ENCODE results near the gene HMGB2. TPM values are rescaled to one million over a fixed set of nuclear protein-coding genes. Genes with fewer than 3 reads are reported as not detected.

Gene HMGB2
- total RNA-seq, 1 experiment from 2014 or later, result 326 TPM

- intact Hi-C loops (cut with micrococcal nuclease; ENCODE audit: unreplicated experiment), result no loop called here
Observed at GRCh38 chr4:173357939-173358338, 23.8 kb upstream of the HMGB2 start.

GRCh38 chr4:173347467-173347866, 13.3 kb upstream of the HMGB2 start:
- DNase-seq, result no peak
- no peak for TF ChIP-seq CTCF (IDR thresholded peaks at IDR 0.05; ENCODE audit: insufficient read depth in 1 of 2, low read depth in 1 of 2, low read length in 1 of 2, severe bottlenecking in 1 of 2, unreplicated experiment in 1 of 2)
- Mint-ChIP-seq H3K4me1 (ENCODE audit: low read depth, unreplicated experiment) (peaks cover 17% of the 10 kb centered on the region), H3K36me3 (ENCODE audit: insufficient read depth, unreplicated experiment) (no peaks in the 10 kb centered on the region), H3K27me3 (ENCODE audit: insufficient read depth, unreplicated experiment) (no peaks in the 10 kb centered on the region), H3K27ac (ENCODE audit: unreplicated experiment) (no peak overlapping the region), H3K9me3 (ENCODE audit: unreplicated experiment) (no peaks in the 10 kb centered on the region), H3K4me3 (ENCODE audit: unreplicated experiment) (no peak overlapping the region)
- intact Hi-C loops (cut with micrococcal nuclease; ENCODE audit: unreplicated experiment), result no loop called here
- CTCF ChIA-PET, result no interaction called here
- H3K9me3 ChIP-seq, result no peaks in the 10 kb centered on the region
- POLR2A ChIA-PET, result no interaction called here
- H3K4me1 ChIP-seq, result peaks cover 22% of the 10 kb centered on the region; the same call in 1 of the 2 replicates
- H3K36me3 ChIP-seq (ENCODE audit: control insufficient read depth, insufficient read depth, low read length), result no peaks in the 10 kb centered on the region
- BruUV-seq (replicated peaks), result no TSS peak
- no peaks in the 10 kb centered on the region for H3K27me3 ChIP-seq (replicated peaks; ENCODE audit: control insufficient read depth, insufficient read depth, low read length)
- H3K4me3 ChIP-seq (ENCODE audit: low read depth, low read length), result no peak overlapping the region

More at GRCh38 chr4:173357939-173358338, 23.8 kb upstream of the HMGB2 start:
- Histone ChIP-seq H3K9me3 (no peaks in the 10 kb centered on the region), H3K27me3 (replicated peaks; ENCODE audit: control insufficient read depth, insufficient read depth, low read length) (no peaks in the 10 kb centered on the region), H3K36me3 (ENCODE audit: control insufficient read depth, insufficient read depth, low read length) (no peaks in the 10 kb centered on the region), H3K4me1 (no peaks in the 10 kb centered on the region), H3K4me3 (ENCODE audit: low read depth, low read length) (no peak overlapping the region)
- BruUV-seq (replicated peaks), result no TSS peak
- Mint-ChIP-seq H3K4me3 (ENCODE audit: unreplicated experiment) (no peak overlapping the region), H3K36me3 (ENCODE audit: insufficient read depth, unreplicated experiment) (no peaks in the 10 kb centered on the region), H3K27ac (ENCODE audit: unreplicated experiment) (no peak overlapping the region), H3K9me3 (ENCODE audit: unreplicated experiment) (no peaks in the 10 kb centered on the region), H3K4me1 (ENCODE audit: low read depth, unreplicated experiment) (no peaks in the 10 kb centered on the region), H3K27me3 (ENCODE audit: insufficient read depth, unreplicated experiment) (peaks cover under 1% of the 10 kb centered on the region)
- POLR2A ChIA-PET, result no interaction called here
- CTCF ChIA-PET, result interaction anchor here (0.9 kb wide), 1 partner anchor 37 kb away, joined by 4 read pairs; no protein-coding TSS in a partner anchor
- TF ChIP-seq CTCF (IDR thresholded peaks at IDR 0.05; ENCODE audit: insufficient read depth in 1 of 2, low read depth in 1 of 2, low read length in 1 of 2, severe bottlenecking in 1 of 2, unreplicated experiment in 1 of 2), result no peak
- no peak for DNase-seq

GRCh38 chr4:173346074-173346473, 11.9 kb upstream of the HMGB2 start:
- DNase-seq, result peak; percentile 16 to 40
- no peaks in the 10 kb centered on the region for H3K36me3 Mint-ChIP-seq (ENCODE audit: insufficient read depth, unreplicated experiment)
- H3K27me3 Mint-ChIP-seq (ENCODE audit: insufficient read depth, unreplicated experiment), result no peaks in the 10 kb centered on the region
- no peaks in the 10 kb centered on the region for H3K27me3 ChIP-seq (replicated peaks; ENCODE audit: control insufficient read depth, insufficient read depth, low read length)
- H3K4me1 ChIP-seq, result peaks cover 22% of the 10 kb centered on the region; the same call in 1 of the 2 replicates
- peak overlapping the region; percentile 29 for H3K27ac Mint-ChIP-seq (ENCODE audit: unreplicated experiment)
- H3K4me3 Mint-ChIP-seq (ENCODE audit: unreplicated experiment), result no peak overlapping the region
- peaks cover 17% of the 10 kb centered on the region for H3K4me1 Mint-ChIP-seq (ENCODE audit: low read depth, unreplicated experiment)
- ChIA-PET CTCF (no interaction called here), POLR2A (interaction anchor here (2.3 kb wide), 1 partner anchor 11 kb away, joined by 21 read pairs; the partner anchor contains the start of gene HMGB2)
- no peak for TF ChIP-seq CTCF (IDR thresholded peaks at IDR 0.05; ENCODE audit: insufficient read depth in 1 of 2, low read depth in 1 of 2, low read length in 1 of 2, severe bottlenecking in 1 of 2, unreplicated experiment in 1 of 2)
- BruUV-seq (replicated peaks), result no TSS peak
- intact Hi-C loops (cut with micrococcal nuclease; ENCODE audit: unreplicated experiment), result no loop called here
- no peak overlapping the region for H3K4me3 ChIP-seq (ENCODE audit: low read depth, low read length)
- no peaks in the 10 kb centered on the region for H3K9me3 Mint-ChIP-seq (ENCODE audit: unreplicated experiment)
- H3K9me3 ChIP-seq, result no peaks in the 10 kb centered on the region
- no peaks in the 10 kb centered on the region for H3K36me3 ChIP-seq (ENCODE audit: control insufficient read depth, insufficient read depth, low read length)

All from Caco-2 (cell line).